HG02938 (cell line): ENCODE measurements around the gene PNRC2.
"Not testable (repeated sequence)": the region's sequence is repeated elsewhere in the genome, so short reads cannot be mapped to it uniquely, and the experiment has no call there.

ENCODE experiments used
- ATAC-seq: cut with Tn5 transposase; IDR thresholded peaks from one replicate; pipeline ENCODE4 v1.9.1; 2021; ENCODE audit warnings: mild to moderate bottlenecking, moderate library complexity; ENCODE audit not compliant: unreplicated experiment

Gene PNRC2

GRCh38 chr1:23947366-23947765 lies 12.3 kb upstream of the PNRC2 start:
- no peak for ATAC-seq

DNA sequence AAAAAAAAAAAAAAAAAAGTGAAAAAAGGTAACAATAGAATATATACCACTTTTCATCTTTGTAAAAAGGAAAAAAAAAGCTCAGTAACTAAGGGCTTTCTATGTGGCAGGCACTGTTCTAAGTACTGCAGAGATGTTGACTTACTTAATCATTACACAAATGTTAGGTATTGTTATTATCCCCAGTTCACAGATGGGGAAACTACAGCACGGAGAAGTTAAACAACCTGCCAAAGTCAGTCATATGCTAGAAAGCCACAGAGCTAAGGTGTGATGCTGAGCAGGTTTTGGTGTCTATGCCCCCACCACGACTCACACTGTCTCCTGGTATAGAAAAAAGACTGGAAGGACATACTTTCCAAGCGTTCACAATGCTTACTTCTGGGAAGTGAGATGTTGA lies 6.6 kb upstream of the PNRC2 start:
- ATAC-seq, result no peak

DNA sequence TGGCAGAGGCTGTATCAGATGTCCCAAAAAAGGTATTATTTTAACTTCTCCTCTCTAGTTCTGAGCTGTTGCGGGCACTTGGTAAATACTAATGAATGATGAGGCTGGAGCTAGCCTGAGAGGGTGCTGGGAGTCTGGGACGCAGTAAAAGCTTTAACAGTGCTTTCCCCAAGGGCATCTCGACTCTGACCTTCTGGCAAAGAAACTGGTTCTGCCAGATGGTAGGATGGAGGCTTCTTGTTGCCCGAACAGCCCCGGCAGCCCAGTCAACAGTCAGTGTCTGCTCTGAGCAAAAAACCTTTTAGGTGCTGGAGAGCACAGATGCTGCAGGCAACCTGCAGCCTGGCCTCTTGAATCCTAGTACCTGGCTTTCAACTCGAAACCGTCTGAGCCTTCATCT lies 2.5 kb upstream of the PNRC2 start:
- ATAC-seq, result no peak

DNA sequence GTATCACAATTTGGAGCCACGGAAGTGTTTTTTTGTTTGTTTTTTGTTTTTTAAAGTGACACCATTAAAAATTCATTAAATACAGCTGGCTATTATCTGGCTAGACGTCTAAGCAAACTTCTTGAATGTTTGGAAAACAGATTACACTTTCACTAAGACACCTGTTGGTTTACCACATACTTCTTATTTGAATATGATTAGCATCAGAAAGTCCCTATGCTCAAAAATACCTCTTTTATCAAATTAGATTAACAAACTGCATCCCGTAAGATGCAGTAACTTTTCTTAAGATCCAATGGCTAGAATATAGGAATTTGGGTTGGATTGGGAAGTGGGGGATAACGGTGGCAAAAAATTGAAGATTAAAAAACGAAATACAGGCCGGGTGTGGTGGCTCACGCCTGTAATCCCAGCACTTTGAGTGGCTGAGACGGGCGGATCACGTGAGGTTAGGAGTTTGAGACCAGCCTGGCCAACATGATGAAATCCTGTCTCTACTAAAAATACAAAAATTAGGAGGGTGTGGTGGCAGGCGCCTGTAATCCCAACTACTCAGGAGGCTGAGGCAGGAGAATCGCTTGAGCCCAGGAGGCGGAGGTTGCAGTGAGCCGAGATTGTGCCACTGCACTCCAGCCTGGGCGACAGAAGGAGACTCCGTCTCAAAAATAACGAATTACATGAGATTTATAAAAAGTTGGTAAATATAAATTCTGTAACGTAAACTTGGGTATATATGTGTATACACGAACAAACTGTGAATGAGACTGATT lies 1.4 kb upstream of the PNRC2 start:
- not testable (repeated sequence) for ATAC-seq

DNA sequence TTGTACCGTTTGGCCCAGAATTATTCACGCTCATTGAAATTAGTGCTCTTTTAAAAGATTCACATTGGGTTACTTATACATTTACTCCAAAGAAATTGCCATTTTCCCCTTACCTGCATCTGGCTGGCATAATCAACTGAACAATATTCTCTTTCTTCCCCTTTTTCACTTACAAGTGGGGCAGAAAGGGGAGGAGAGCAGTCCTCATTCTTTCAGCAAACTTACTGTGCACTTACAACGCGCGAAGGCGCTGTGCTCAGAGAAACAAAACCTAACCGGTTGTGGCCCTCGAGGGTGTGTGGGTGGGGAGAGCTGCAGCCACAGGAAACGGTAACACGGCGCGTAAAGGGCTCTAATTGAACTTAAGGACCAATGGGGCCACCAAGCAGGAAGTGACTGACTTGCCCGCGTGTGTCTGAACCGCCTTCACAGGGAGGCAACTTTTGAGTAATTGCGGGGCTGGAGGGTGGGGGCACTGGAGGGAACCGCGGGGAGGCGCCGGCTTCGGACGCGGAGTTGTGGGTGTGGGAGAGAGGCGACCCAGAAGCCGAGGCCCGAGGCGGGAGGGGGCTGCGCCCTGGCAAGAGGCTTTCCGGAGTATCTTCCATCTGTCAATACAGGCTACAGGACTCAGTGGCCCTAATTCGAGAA lies 693 bp upstream of the PNRC2 start:
- peak; percentile 66 for ATAC-seq

GRCh38 chr1:23960291-23961020 lies 828 bp downstream of the PNRC2 start:
- ATAC-seq, result no peak

GRCh38 chr1:23963617-23964234 lies 4.1 kb downstream of the PNRC2 start:
- ATAC-seq, result no peak

- no peak for ATAC-seq
Measured at GRCh38 chr1:23964235-23964668, 4.6 kb downstream of the PNRC2 start.

- no peak for ATAC-seq
Measured at GRCh38 chr1:23964790-23965740, 5.4 kb downstream of the PNRC2 start.

DNA sequence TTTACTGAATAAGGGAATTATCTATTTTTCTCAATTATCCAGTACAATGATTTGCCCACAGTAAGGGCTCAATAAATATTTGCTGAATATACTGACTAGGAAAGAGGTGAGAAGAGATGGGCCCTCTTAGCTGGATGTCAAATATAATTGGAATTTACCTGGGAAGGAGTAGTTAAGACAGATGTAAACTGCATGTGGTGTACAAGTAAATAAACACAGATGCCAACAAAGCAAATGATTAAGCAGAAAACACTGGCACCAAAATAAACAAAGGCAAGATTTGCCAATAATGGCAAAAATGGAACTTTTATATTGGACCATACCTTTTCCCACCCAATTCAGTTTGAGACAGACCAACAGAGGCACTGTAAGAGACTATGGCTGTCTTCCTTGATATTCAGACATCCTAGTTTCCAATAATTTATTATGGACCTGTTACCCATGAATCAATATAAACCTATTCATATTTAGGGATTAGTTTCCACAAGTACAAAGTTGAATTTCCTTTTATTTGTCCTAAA lies 7.4 kb downstream of the PNRC2 start:
- no peak for ATAC-seq

DNA sequence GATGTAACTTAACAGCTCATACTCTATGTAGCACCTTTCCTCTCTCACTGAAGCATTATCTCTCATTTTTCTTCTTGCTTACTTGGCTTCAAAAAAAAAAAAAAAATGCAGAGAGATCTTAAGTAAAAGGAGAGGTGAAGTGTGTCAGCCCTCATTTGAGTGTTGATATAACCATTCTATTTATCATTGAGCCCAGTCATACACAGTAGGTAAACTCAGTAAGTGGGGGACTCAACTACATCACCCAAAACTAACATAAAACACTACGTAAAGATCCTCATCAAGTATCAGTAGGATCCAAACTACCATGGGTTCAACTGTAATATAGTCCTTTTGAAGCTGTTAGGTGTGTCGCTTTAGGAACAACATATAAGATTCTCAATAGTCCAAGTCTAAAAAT lies 8.2 kb downstream of the PNRC2 start:
- no peak for ATAC-seq

DNA sequence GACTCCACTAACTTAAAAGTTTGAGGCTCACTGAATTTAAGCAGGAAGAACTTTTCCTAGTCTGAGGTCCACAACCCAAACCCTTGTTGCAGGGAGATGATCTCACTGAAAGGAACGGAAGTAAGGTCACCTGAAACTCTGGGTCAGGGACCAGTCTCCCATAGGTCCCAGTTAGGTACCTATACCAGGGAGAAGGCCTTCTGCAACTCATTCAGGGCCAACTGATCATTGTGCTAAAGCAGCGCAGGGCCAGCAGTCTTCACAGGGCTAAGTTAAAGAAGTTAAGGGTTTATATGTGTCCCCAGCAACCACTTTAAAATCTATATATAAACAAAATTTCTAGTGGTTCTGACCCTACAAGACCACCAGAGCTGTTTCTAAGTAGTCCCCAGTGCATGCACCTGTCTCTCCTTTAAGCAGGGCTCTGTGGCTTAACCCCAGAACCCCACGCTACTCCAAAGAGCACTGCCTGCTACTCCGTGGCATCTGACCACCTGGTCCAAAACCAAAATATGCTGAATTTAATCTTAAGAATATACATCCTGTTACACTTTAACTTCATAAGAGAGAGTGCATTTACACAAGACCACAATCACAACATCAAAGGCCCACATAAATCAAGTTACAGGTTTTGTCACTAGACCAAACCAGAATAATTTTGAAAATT lies 17.7 kb downstream of the PNRC2 start:
- ATAC-seq, result no peak

DNA sequence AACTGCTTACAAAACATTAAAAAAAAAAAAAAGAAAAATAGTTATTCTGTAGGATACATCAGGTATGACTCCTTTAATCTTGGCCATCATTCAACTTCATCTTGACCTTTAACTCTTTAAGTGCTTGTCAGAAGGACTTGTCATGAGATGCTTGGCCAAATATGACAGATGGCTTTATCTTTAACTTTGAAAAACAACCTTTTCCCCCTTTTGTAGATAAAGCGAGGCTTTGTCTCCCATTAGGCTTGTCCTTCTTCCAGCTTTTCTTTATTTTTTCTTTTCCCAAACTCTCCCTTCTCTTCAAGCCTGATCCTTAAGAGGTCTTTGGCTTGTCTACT lies 18.2 kb downstream of the PNRC2 start:
- ATAC-seq, result no peak

GRCh38 chr1:23978805-23979204 lies 19.2 kb downstream of the PNRC2 start:
- no peak for ATAC-seq

DNA sequence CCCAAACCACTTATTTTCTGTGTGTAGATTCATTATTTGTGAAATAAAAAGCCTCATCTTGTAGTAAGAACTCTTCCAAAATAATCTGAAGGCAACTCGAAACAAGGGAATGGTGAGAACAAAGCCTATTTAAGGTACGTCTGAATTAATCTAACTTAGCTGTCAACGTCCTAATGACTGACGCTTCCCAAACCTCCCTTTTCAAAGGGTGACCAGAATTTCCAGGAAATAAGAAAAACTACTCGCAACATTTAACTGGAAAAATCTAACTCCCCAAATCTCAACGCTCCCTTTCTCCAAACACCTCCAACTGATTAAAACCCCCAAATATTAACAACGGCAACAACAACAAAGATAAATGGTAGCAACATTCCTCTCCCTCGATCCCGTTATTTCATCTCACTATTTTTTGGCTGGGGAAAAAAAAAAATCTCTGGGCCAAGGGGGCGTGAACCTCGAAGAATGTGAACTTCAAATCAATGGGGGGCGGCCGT lies 19.8 kb downstream of the PNRC2 start:
- ATAC-seq, result no peak

GRCh38 chr1:23979881-23980727 lies 20.5 kb downstream of the PNRC2 start, which contains the start of gene SRSF10:
Gene SRSF10, minus strand, starts transcription at chr1:23980327. Its CDS starts 72 bp downstream, at chr1:23980255.
- peak; percentile 87 for ATAC-seq

- ATAC-seq, result peak; percentile 19
Measured at GRCh38 chr1:23980728-23981070, 21.1 kb downstream of the PNRC2 start.

GRCh38 chr1:23984417-23985186 lies 25.0 kb downstream of the PNRC2 start:
- ATAC-seq, result no peak
